Head of caudate nucleus (tissue), 42 donors: ENCODE results near the gene DLGAP4.
"Not testable (repeated sequence)": the region's sequence is repeated elsewhere in the genome, so short reads cannot be mapped to it uniquely, and the experiment has no call there.

Experiments used
- DNase-seq, 42 donors: peaks; one replicate each; pipeline versions ENCODE4 v3.0.0 to v3.0.0-alpha.2; 2020 to 2021; ENCODE audit warnings: mixed read lengths in 7 of 42
- intact Hi-C: fragments of 100-400 bp; cut with DNase I; formaldehyde crosslinking; loops from one replicate; pipeline ENCODE4 v1.15.0; 2022

Gene DLGAP4

GRCh38 chr20:36547186-36548005, 241.3 kb downstream of the DLGAP4 start:
- DNase-seq = no peak
- intact Hi-C loops = no loop called here

- intact Hi-C loops = no loop called here
- DNase-seq = no peak
Observed at GRCh38 chr20:36548006-36548315, 241.8 kb downstream of the DLGAP4 start.

- intact Hi-C loops = no loop called here
Observed at GRCh38 chr20:36548704-36549627, 242.8 kb downstream of the DLGAP4 start.

DNA sequence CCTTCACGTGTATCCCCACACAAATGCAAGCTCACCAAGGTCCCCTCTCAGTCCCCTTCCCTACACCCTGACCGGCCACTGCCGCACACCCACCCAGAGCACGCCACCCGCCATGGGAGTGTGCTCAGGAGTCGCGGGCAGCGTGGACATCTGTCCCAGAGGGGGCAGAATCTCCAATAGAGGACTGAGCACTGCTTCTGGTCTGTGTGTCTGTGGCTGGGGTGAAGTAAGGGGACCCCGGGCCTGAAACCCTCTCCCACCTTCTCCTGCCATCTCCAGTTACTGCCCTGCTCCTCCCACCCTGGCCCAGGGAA, 243.4 kb downstream of the DLGAP4 start:
- intact Hi-C loops = no loop called here
- DNase-seq = no peak

More at GRCh38 chr20:36548704-36549627, 242.8 kb downstream of the DLGAP4 start:
- DNase-seq = no peak

DNA sequence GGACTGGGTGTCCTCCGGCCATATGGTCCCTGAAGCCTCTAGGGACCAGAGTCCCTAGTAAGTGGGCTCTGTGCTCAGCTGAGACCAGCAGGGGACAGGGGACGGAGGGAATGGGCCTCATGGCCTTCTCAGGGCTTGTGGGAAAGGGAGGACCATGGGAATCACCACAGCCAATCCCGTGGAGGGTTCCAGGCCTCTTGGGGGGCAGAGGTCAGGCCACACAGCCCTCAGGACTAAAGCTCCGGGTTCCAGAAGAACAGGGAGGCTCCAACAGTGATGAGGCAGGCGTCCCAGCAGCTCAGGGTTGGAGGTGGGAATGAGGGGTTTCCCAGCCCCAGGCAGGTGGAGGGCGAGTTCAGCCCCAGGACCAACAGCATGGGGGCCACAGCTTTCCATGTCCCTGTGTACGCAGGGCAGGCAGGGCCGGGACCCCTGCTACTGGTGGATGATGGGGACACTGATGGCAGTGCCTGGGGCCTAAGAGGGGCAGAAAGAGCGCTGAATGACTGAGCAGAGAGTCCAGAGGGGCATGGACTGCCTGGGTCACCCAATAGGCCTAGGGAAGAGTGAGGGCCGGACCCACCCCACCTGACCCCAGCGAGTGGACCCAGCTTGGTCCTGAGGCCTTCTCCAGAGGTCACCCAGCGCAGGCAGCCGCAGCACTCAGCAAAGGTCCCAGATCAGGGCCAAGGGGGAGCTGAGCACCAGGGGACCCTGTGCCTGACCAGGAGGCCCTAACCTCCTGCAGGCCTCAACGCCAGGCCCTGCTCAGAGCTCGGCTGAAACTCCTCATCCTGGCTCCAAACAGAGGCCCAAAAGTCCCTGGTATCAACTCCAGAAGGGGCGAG, 244.0 kb downstream of the DLGAP4 start:
- intact Hi-C loops = no loop called here
- DNase-seq = no peak

DNA sequence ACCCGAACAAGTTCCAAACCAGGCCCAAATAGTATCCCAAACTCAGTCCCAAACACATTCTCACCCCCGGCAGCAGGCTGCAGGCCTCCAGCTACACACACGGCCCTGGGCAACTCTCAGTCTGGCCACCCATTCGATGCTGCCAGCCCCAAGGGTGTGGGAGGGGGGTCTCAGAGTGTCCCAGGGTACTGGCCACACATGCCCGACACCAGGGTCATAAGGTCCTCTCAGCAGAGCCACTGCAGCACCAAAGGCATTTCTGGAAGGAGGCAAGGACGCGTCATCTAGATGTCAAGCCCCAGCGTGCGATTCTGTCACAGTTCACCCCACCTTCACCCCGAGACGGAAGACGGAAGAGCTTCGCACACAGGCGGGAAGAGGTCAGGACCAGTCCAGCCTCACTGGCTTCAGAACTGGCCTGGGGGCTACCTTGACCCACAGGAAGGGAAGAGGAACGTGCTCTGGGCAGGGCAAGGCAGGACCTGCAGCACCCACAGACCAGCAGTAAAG, 244.7 kb downstream of the DLGAP4 start:
- DNase-seq = no peak
- intact Hi-C loops = no loop called here

DNA sequence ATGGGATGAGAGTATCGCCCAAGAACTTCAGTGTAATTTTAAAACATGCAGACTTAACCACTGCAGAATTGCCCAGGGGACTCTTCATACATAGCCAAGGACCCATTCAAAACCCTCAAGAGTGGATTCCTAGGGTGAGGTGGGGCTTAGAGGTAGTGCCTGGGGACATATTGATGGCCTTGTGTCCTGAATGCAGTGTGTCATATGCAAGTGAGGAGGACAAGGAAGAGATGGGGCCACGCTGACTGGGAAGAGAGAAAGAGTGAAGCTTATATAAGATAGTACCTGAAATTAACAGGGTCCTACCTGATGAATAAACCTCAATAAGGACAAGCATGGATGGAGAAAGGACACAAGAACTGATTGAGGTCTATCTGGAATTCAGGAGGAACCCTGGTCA, 249.1 kb downstream of the DLGAP4 start:
- intact Hi-C loops = loop anchor here (5.0 kb wide), 1 partner anchor 47 kb away; no protein-coding TSS in a partner anchor
- DNase-seq = no peak

GRCh38 chr20:36562724-36563123, 256.6 kb downstream of the DLGAP4 start:
- intact Hi-C loops = no loop called here
- no peak for DNase-seq

DNA sequence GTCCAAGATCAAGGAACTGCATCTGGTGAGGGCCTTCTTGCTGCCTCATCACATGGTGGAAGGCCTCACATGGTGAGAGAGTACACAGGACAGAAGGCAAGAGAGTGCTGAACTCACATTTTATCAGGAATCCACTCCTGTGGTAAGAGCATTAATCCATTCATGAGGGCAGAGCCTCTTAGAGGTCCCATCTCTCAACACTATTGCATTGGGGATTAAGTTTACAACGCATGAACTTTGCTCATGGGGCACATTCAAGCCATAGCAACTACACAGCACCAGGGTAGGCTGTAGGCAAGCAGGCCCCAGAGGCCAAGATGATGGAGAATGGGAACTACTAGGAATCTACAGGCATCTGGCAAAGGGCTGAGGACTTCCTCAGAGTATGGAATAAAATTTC, 257.2 kb downstream of the DLGAP4 start:
- no peak for DNase-seq
- intact Hi-C loops = no loop called here

DNA sequence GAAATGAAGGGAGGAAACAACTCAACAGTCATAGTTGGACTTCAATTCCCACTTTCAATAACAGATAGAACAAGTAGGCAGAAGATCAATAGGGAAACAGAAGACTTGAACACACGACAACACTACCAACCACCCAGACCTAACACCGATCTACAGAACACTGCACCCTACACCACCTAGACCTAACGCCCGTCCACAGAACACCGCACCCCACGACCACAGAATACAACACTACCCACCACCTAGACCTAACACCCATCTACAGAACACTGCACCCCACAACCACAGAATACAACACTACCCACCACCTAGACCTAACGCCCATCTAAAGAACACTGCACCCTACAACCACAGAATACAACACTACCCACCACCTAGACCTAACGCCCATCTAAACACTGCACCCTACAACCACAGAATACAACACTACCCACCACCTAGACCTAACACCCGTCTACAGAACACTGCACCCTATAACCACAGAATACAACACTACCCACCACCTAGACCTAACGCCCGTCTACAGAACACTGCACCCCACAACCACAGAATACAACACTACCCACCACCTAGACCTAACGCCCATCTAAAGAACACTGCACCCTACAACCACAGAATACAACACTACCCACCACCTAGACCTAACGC, 258.1 kb downstream of the DLGAP4 start:
- DNase-seq, intact Hi-C loops: not testable (repeated sequence)

DNA sequence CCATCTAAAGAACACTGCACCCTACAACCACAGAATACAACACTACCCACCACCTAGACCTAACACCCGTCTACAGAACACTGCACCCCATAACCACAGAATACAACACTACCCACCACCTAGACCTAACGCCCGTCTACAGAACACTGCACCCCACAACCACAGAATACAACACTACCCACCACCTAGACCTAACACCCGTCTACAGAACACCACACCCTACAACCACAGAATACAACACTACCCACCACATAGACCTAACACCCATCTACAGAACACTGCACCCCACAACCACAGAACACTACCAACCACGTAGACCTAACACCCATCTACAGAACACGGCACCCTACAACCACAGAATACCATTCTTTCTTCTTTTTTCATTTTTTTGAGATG, 258.6 kb downstream of the DLGAP4 start:
- intact Hi-C loops, DNase-seq: not testable (repeated sequence)

GRCh38 chr20:36565520-36565919, 259.4 kb downstream of the DLGAP4 start:
- DNase-seq = no peak
- intact Hi-C loops = no loop called here

GRCh38 chr20:36569847-36570429, 263.8 kb downstream of the DLGAP4 start:
- DNase-seq = no peak
- intact Hi-C loops = no loop called here

GRCh38 chr20:36571564-36572504, 265.7 kb downstream of the DLGAP4 start:
- DNase-seq = no peak
- intact Hi-C loops = no loop called here

- no peak for DNase-seq
- intact Hi-C loops = no loop called here
Observed at GRCh38 chr20:36572701-36573102, 266.6 kb downstream of the DLGAP4 start.

DNA sequence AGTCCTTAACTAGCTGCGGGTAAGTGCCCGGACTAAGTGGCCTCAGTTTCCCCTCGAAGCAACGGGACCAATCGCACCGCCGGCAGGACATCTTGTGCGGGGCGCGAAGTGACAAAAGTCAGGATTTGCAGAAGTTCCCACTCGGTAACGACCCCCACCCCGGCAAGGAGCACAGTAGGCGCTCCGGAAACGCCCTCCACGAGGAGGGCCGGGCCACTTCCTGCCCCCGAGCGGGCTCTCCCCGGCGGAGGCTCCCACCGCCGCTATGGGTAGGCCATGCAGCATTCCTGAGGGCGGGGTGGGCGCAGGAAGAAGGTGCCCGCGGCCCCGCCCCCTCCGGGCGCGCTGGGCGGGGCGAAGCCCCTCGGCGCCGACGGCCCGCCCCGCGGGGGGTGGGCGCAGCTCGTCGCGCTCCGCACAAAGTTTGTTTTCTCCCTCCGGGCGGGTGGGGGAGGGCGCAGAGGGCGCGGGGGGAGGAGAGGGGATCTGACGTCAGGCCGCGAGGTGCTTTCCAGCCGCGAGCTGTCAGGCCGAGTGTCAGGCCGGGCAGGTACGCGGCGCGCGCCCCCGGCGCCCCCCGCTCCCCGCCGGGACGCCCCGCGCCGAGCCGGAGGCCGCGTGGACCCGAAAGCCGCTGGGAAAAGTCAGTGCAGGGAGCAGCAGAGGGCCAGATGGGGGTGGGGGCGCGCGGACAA, 267.1 kb downstream of the DLGAP4 start, which contains the start of gene TGIF2:
Gene TGIF2 (plus strand): TSS at position 495 of the 695 bp plus-strand sequence. CDS start 5,178 bp downstream, outside the sequence.
- intact Hi-C loops = no loop called here
- peak in 37 of 42 donors; percentile 22 to 71 (median 45) for DNase-seq
